GM13977 (cell line): ENCODE results near the gene KLHL29.

ENCODE experiments used
- DNase-seq: peaks from one replicate; pipeline ENCODE4 v3.0.0; 2012; ENCODE audit warnings: low spot score
- CTCF ChIP-seq: IDR thresholded peaks from 2 replicates; pipeline ENCODE4 v1.5.1; 2012; ENCODE audit warnings: mild to moderate bottlenecking, control low read depth; ENCODE audit not compliant: insufficient read depth; ENCODE audit errors: extremely low read depth, missing control alignments
- in situ Hi-C: fragments of 300-500 bp; cut with MboI; formaldehyde crosslinking; loops from one replicate; pipeline ENCODE4 v1.12.0; 2022; ENCODE audit warnings: low sequenced_read_pairs, low pct_unique_long_range_greater_than_20kb, mixed read lengths, inconsistent platforms; ENCODE audit not compliant: unreplicated experiment

Gene KLHL29

GRCh38 chr2:23616630-23617029, 231.7 kb downstream of the KLHL29 start:
- in situ Hi-C loops = no loop called here
- no peak for TF ChIP-seq CTCF
- DNase-seq = no peak

- DNase-seq = no peak
- TF ChIP-seq CTCF = no peak
- in situ Hi-C loops = no loop called here
Observed at GRCh38 chr2:23617167-23617810, 232.3 kb downstream of the KLHL29 start.

GRCh38 chr2:23617811-23618215, 232.8 kb downstream of the KLHL29 start:
- DNase-seq = no peak
- in situ Hi-C loops = no loop called here
- TF ChIP-seq CTCF = no peak

- DNase-seq = no peak
- no peak for TF ChIP-seq CTCF
- in situ Hi-C loops = no loop called here
Observed at GRCh38 chr2:23618265-23618664, 233.3 kb downstream of the KLHL29 start.

- no peak for DNase-seq
- in situ Hi-C loops = no loop called here
Observed at GRCh38 chr2:23618794-23619530, 234.0 kb downstream of the KLHL29 start.

GRCh38 chr2:23619941-23620340, 235.0 kb downstream of the KLHL29 start:
- TF ChIP-seq CTCF = no peak
- in situ Hi-C loops = no loop called here
- DNase-seq = no peak

More at GRCh38 chr2:23618794-23619530, 234.0 kb downstream of the KLHL29 start:
- no peak for TF ChIP-seq CTCF
